ENCODE results near the gene RALGDS.
A peak's percentile ranks its signal among the peaks of the same experiment; 100 is the strongest.
"Not testable (repeated sequence)": the region's sequence is repeated elsewhere in the genome, so short reads cannot be mapped to it uniquely, and the experiment has no call there.

Gene RALGDS

DNA sequence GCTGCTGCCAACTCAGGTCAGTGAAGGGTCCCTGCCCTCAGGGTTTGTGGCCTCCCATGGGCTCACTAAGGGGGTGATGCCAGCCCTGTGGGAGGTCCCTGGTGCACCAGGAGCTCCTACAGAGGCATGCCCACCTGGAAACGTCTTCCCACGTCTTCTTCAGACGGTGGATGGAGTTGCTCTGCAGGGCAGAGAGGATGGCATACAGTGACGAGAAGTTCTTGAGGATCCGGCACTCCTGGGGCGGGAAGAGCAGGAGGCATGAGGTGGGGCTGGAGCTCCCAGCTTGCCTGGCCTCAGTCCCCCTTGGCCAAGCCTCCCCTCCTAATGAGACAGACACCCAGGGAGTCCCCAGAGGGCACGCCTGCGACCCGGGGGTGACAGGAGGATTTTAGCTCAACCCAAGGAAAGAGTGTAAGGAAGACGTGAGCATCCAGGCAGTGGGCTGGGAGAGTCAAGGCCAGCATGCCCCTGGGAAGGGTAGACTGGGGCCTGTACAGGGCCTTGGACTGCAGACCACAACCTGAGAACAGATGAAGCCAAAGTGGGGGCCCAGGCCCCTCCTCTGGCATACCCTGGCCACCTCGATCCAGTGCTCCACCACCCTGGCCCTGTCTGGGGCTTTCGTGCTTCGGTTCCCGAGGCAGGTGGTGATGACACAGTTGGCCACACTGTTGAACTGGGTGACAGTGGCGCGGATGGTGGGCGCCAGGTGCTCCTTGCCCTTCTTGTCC, 14.4 kb downstream of the RALGDS start:
- no peak for DNase-seq

DNA sequence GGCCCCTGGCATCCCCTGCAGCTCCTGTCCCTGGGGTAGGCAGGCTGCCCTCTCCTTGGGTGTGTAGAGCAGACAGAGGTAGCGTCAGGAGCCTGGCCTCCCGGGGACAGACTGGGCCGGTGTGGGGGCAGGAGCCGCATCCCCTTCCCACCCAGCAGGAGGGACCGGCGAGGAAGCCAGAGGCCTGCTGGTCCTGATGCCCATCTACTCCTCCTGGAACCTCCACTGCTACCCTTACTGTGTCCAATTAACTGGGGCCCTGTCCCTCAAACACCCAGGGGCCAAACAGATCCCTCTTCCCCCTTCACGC, 15.6 kb downstream of the RALGDS start:
- no peak for DNase-seq

DNA sequence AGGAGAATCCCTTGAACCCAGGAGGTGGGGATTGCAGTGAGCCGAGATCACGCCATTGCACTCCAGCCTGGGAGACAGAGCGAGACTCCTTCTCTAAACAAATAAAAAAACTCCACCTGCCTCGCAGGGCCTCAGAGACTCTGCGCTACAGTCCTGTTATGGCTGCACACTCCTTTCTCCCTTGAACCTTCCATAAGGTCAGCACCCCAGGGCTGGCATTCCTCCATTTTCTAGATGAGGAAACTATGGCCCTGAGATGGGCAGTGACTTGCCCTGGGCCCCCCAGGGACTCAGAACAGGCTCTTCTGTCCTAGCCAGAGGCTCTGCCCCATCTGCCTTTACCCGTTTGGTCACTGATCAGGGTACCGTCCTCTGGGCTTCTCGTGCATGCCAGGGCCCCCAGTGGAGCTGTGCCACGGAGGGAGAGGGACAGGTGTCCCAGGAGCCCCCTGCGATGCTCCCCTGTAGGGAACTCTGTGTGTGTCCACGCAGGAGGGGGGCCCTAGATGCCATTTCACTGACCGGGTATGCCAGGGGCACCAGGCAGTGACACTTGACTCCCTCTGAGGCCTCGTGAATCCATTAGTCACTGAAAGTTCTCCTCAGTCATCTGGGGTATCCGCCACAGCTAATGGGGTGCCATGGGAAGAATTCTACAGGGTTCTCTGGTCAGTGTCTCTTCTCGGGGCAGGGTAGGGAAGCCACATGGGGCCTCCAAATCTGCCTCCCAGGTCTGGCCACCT, 16.2 kb downstream of the RALGDS start:
- no peak for DNase-seq

DNA sequence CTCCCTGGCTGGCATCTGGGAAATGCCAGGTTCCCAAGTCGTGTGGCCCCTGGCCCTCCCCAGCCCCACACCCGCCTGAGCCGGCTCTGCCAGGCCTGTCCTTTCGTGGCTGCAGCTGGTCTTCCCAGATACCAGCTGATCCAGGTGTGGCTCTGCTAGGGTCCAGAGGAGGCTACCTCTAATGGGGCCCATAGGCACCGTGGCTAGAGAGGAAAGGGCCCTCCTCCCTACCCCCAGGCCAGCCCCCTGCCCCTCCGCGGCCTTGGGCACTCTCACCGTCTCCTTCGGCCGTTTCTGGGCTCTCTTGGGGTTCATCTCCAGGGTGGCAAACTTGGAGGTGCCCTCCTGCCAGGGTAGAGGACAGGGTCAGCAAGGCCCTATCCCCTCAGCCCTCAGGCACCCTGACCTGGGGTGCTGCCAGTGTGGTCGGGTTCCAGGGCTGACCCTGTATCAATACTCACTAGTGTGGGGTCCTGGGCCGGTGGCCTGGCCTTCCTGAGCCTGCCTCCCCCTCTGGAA, 17.0 kb downstream of the RALGDS start:
- DNase-seq, result no peak

DNA sequence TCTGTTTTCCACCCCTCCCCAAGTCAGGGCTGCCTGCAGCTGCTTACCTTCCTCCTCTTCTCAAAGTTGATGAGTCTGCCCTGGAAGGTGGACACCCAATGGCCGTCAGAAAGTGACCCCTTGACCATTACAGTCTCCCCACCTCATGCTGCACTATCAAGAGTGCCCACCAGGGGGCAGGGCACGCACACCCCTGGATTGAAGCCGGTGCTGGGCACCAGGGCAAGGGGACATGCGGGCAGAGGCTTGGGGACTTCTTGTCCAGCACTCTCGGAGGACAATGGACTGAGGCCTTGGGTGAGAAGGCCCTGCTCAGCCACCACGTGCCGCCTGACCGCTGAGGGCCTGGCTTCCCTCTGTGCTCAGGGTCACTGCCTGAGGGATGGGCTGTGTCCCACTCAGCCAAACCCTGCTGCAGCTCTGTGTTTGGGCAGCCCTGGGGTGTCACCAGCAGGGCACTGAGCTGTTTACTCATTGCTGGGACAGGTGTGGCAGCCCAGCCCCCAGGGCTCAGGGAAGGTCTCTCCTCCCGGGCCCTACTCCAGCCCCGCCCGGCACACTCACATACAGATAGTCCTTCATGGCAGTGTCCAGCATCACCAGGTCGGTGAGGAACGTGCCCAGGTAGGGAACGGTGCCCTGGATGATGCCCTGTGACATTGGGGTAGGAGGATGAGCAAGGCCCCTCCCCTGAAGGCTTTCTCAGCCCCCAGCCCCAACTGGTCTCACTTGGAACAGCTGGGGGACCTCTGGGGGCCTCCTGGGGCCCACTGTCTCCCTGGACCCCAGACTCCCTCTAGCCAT, 17.7 kb downstream of the RALGDS start:
- peak in 11 of 14 donors; percentile 27 to 81 (median 58) for DNase-seq

DNA sequence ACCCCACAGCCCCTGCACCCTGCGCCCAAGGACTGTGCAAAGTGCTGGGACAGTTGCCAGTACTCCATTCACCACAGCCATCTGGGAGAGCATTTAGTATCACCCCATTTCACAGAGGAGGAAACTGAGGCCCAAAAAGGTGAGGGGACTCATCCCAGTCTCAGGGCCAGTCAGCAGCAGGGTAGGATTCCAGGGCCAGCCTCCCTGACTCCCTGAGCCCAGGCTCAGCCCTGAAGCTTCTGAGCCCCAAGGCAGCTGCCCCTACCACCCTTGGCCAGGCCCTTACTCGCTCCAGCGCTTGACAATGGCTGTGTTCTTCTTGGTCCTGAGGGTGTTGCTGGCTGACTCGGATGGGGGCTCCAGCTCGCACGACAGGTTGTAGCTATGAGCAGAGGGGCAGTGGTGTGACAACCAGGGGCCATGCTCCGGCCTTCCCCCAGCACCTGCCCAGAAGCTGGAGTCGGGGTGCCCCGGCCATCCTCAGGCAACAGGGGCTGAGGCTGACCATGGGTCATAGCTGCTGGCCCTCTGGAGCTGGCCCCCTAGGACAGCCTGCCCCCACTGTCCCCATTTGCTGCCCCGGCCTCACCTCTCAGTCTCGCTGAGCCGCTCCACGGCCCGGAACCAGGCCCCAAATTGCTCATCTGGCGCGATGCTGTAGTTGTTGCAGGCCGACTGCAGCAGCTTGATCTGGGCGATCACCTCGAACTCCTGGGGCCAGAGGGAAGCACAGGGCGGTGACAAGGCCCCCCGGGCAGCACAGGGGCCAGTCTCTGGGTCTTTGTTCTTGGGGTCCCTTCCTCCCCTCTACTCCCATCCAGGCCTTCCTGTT, 18.6 kb downstream of the RALGDS start:
- no peak for DNase-seq

DNA sequence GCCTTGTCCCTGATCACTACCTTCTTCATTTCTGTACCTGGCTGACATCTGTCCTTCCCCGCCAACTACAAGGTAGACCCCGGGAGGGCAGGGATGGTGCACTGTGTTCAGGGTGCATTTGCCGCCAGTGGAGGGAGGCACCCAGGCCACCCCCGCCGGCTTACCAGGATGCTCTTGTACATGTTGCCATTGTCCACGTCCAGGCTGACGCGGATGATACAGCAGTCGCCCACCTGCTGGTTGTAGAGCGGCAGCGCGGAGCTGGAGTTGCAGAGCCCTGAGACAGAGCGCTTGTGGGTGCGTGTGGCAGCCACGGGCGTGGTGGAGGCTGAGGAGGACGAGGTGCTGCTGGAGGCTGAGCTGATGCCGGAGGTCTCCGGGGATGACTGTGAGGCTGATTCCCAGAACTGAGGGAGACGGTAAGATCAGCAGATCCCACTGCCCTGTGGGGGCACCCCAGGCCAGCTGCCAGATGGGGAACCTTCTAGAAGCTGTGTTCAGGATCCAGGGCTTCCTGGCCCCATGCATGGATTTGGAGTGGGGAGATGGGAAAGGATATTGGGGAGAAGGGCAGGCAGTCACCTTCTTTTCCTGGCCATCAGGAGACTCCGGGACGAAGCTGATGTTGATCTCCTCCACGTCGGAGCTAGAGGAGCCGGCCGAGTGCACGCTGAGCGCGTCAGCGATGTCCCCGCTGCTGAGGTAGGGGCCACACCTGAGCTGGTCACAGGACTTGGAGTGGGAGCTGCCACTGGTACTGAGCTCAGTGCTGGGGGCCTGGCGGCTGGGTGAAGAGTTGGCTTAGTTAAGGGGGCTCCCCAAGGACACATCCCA, 19.5 kb downstream of the RALGDS start:
- DNase-seq, result no peak

DNA sequence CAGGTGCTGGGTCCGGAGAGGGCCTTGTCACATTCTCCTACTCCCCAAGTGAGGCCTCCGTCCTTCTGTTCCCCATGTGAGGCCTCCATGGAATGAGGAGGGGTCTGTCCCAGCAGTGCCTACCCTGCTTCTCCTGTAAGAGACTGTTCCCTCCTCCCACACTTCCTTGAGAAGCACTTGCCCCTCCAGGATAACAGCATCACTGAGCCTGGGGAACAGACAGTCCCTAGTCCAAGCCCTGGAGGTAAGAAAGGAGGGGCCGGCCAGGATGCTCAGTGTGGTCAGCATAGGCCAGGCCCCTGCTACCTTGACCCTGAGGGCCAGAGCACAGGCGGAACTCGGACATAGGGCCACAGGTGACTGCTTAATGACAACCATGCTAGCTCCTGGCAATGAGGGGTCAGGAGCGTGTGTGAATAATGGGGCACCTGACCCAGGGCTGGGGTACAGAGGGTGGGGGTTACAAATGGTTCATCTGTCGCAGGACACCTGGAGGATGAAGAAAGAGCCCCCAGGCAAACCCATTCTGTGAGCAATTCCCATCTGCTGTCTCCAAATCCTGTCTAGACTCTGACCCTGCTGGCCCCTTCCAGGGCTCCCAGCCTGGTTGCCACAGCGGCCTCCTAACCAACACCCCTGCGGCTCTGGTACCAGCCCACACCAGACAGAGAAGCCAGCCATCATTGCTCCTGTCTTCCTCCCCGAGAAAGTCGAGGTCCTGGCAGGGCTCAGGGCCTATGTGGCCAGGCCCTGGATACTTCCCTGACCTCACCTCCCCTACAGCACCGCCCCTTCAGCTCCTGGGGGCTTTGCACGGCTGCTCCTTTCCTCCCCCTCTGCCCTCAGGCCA, 20.3 kb downstream of the RALGDS start:
- no peak for DNase-seq

DNA sequence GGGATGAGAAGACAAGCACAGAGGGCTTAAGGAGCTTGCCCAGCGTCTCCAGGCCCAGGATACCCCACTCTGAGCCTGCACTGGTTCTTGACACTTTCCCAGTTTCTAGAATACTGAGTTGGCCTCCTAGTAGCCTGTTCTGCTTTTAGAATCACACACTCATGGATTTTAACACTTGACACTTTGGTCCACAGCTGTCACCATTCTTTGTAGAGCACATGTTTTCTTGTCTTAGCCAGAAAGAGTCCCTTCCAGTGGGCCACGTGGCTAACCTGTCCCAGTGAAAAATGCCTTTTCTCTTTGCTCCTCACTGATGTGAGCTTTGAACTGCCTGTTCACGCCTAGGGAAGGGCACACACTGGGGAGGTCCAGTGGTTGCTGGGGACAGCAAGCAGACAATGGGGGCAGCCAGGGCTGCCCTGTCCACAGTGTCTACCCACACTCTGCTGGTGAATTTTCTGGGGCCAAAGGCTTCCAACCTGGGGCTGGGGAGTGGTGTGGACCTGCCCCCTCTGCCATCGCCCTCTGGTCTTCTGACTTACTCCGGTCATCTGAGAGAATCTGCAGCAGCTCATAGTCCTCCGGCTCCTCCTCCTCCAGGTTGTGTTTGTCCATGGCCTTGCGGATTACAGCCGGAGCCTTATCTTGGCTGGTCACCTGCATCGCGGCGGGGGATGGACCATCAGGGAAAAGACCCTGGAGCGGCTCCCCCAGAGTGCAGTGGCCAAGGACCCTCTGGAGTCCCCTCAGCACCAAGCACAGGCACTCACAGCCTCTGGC, 21.1 kb downstream of the RALGDS start:
- DNase-seq, result no peak

DNA sequence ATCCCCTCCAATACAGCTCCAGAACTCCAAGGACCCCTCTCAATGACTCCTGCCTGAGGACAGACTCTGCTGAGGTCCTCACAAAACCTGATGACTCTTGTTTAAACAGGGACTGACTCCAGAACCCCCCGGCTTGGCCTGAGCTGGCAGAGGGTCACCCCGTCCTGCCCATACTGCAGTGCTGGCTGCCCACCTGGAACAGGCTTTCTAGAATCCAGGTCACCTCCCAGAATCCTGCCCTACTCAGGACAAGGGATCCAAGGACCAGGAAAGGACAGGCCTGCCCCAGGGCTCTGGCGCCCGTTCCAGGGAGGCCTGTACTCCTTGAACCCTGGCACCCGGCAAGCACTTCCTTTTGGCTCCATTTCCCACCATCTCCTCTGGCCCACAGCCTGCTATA, 22.2 kb downstream of the RALGDS start:
- peak in 1 of 14 donors; percentile 77 for DNase-seq

DNA sequence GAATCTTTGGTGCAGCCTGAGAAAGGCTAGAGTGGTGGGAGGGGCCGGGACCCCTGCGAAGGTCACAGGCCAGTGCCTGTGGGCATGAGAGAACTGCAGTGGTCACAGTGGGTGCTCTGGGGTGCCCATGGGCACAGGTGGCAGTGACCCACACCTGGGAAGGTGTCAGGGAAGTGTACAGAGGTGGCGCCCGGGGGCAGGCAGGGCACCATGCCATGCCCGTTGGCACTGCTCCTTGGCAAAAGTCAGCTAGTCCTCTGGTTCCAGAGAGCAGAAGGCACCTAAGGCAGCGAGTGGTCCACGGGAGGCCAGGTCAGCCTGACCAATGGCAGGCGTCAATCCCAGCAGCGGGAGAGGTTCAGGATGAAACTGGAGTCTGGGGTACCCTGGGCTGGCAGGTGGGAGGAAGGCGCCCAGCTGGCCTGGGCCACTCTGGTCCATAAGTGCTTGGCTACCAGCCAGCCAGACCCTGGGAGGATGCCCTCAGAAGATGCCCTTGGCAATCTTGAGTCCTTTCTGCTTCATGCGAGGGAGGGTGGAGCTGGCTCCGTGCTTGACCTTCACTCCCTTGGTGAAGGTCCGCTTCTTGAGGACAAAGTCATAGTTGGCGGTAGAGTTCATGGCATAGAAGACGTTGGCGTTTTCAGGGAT, 22.8 kb downstream of the RALGDS start:
- no peak for DNase-seq

DNA sequence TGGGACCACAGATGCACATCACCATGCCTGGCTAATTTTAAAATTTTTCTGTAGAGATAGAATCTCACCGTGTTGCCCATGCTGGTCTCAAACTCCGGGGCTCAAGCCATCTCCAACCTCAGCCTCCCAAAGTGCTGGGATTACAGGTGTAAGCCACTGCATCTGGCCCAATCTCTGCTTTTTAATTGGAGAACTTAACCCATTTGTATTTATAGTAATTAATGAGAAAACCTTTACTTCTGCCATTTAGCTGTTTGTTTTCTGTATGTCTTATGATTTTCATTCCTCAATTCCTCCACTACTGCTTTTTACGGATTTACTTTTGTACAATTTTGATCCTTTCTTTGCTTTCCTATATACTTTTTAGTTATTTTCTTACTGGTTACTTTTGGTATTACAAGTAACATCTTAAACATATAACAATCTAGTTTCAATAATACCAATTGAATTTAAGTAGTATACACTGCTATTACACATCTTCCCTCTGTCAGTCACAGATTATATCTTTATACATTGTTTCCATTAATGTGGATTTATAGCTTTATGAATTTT, 26.1 kb downstream of the RALGDS start:
- DNase-seq, result no peak

DNA sequence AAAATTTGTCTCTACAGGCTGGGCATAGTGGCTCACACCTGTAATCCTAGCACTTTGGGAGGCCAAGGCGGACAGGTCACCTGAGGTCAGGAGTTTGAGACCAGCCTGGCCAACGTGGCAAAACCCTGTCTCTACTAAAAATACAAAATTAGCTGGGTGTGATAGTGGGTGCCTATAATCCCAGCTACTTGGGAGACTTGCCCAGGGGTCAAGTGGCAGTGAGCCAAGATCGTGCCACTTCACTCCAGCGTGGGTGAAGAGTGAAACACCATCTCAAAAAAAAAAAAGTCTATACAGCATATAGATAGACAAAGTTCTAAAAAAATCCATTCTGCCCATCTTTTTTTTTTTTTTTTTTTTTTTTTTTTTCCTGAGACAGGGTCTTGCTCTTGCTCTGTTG, 26.7 kb downstream of the RALGDS start:
- DNase-seq, result not testable (repeated sequence)

DNA sequence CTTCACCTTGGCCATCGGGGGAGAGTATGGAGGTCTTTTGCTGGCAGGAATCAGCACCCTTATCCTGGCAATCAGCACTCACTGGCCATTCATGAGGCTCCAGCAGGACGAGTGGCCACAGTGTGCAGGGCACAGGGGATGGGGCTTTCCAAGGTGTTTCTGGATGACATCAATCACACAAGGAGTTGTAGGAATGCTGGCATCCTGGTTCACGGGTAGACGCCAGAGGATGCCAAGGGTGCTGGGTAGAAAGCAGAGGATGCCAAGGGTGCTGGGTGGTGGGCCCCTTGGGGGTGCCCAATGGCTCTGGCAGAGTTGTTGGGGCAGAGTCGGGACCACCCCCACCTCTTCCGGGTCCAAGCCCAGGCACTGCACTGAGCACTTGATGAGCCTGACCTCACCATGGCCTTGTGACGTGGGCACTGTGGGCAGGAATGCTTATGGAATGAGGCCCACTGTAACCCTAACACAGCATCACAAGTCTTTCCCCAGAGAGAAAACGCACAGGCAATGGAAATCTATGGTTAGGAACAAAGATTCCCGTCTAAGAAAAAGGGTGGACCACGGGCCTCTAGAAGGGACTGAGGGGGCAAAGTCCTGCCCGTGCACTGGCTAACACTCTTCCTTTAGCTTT, 30.2 kb downstream of the RALGDS start:
- DNase-seq, result no peak

DNA sequence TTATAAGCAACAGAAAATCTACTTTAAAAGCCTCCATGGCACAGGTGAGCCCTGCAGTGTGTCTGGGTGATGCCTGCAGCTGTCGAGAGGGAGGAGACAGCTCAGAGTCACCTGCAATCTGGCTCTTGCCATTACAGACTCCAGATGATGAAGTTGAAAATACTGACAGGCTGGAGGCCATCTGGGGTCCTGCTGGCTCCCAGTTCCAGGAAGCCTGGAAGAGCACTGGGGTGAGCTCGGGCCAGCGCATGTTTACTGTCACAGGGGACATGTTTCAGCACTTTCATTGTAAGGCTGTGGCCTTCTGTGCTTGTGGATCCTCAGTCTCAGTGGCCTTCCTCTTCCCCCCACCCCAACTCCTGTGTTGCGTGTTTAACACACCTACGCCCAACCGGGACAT, 30.9 kb downstream of the RALGDS start:
- no peak for DNase-seq

DNA sequence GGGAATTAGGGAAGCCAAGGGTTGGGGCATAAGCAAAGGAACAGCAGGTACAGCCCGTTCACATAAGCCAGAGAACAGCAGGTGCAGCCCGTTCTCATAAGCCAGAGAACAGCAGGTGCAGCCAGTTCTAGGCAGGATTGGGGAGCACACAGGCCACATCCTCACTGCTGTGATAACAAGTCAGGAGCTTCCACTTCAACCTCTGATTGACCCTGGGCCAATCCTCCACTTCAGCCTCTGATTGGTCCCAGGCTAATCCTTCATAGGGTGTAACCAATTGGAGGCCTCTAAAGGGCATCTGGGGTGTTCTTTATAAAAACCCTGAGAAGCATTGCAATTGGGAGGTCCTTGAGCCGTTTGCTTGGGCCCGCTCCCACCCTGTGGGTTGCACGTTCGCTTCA, 31.8 kb downstream of the RALGDS start:
- DNase-seq, result peak in 1 of 14 donors; percentile 95

DNA sequence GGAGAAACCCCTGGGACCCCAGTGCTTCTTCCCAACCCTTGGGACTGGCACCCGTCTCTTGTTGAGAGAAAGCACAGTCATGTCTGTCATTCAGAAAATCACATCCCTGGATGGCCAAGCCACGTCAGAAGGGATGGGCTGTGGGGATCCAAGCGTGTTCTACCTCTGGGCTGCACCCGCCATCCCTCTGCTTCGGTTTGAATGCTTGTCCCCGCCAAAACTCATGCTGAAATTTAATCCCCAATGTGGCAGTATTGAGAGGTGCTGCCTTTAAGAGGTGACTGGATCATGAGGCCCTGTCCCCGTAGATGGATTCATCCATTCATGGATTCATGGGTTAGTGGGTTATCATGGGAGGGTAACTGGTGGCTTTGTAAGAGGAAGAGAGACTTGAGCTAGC, 32.3 kb downstream of the RALGDS start:
- no peak for DNase-seq

DNA sequence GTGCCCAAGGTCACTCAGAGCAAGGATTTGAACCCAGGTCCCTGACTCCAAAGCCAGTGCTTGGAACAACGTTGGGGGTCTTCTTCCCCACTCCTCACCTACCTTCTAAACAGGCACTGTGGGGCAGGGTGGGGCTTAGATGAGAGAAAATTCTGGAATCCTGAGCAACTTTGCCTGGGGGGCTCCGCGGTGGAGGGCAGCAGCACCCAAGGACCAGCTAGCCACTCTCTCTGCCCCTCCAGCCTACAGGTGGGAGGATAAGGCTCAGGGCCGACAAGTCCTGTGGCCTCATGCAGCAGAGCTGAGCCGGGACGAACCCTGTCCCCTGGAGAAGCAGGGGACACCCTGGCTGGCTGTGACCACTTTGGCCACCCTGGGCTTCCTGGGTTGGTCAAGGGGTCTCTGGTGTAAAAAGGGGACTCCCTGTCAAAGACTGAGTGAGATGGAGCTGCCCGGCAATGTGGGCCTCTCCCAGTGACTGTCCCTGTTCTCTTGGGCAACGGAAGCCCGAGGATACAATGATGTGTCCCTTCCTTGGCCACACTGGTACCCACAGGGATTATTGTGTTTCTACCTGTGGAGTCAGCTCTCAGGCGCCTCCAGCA, 32.8 kb downstream of the RALGDS start:
- DNase-seq, result no peak
